ENCODE results near the gene VPS26C. TPM values are rescaled to one million over a fixed set of nuclear protein-coding genes. Genes with fewer than 3 reads are reported as not detected.

Gene VPS26C
- polyA plus RNA-seq, 1 experiment: 45.6 TPM

GRCh38 chr21:37278199-37278598, 11.1 kb upstream of the VPS26C start:
- CTCF ChIA-PET: no interaction called here
- no peak for TF ChIP-seq CTCF (IDR thresholded peaks at IDR 0.05; ENCODE audit: low read depth, low read length)
- DNase-seq (ENCODE audit: low read depth, low spot score): no peak
- no peaks in the 10 kb centered on the region; the same call in 1 of the 2 replicates for H3K9me3 ChIP-seq (ENCODE audit: control insufficient read depth, insufficient read depth, low read length)
- no peak overlapping the region for H3K4me3 ChIP-seq (ENCODE audit: low read depth, low read length)
- H3K27me3 ChIP-seq (ENCODE audit: control insufficient read depth, insufficient read depth, low read length): no peaks in the 10 kb centered on the region
- POLR2A ChIA-PET: no interaction called here
- no peak overlapping the region for H3K27ac ChIP-seq (ENCODE audit: low read depth, low read length)

- H3K27ac ChIP-seq (ENCODE audit: low read depth, low read length): no peak overlapping the region
- POLR2A ChIA-PET: no interaction called here
- no peak for DNase-seq (ENCODE audit: low read depth, low spot score)
- no peak for TF ChIP-seq CTCF (IDR thresholded peaks at IDR 0.05; ENCODE audit: low read depth, low read length)
- H3K9me3 ChIP-seq (ENCODE audit: control insufficient read depth, insufficient read depth, low read length): no peaks in the 10 kb centered on the region
- no peaks in the 10 kb centered on the region for H3K27me3 ChIP-seq (ENCODE audit: control insufficient read depth, insufficient read depth, low read length)
- CTCF ChIA-PET: no interaction called here
- H3K4me3 ChIP-seq (ENCODE audit: low read depth, low read length): no peak overlapping the region
Observed at GRCh38 chr21:37276377-37276776, 9.2 kb upstream of the VPS26C start.

GRCh38 chr21:37273911-37274690, 7.0 kb upstream of the VPS26C start:
- CTCF ChIA-PET: interaction anchor here (0.5 to 0.6 kb wide), 2 partner anchors 71 to 428 kb away, joined by 3 to 4 read pairs; no protein-coding TSS in a partner anchor
- H3K4me3 ChIP-seq (ENCODE audit: low read depth, low read length): no peak overlapping the region
- POLR2A ChIA-PET: no interaction called here

GRCh38 chr21:37273440-37273839, 6.3 kb upstream of the VPS26C start:
- POLR2A ChIA-PET: no interaction called here
- H3K27ac ChIP-seq (ENCODE audit: low read depth, low read length): no peak overlapping the region
- no peaks in the 10 kb centered on the region for H3K27me3 ChIP-seq (ENCODE audit: control insufficient read depth, insufficient read depth, low read length)
- H3K4me3 ChIP-seq (ENCODE audit: low read depth, low read length): no peak overlapping the region
- H3K9me3 ChIP-seq (ENCODE audit: control insufficient read depth, insufficient read depth, low read length): no peaks in the 10 kb centered on the region
- CTCF ChIA-PET: interaction anchor here (0.5 kb wide), 1 partner anchor 70 kb away, joined by 3 read pairs; no protein-coding TSS in a partner anchor
- no peak for TF ChIP-seq CTCF (IDR thresholded peaks at IDR 0.05; ENCODE audit: low read depth, low read length)
- DNase-seq (ENCODE audit: low read depth, low spot score): no peak

More at GRCh38 chr21:37273911-37274690, 7.0 kb upstream of the VPS26C start:
- no peaks in the 10 kb centered on the region for H3K9me3 ChIP-seq (ENCODE audit: control insufficient read depth, insufficient read depth, low read length)
- DNase-seq (ENCODE audit: low read depth, low spot score): no peak
- no peak for TF ChIP-seq CTCF (IDR thresholded peaks at IDR 0.05; ENCODE audit: low read depth, low read length)
- H3K27me3 ChIP-seq (ENCODE audit: control insufficient read depth, insufficient read depth, low read length): no peaks in the 10 kb centered on the region
- no peak overlapping the region for H3K27ac ChIP-seq (ENCODE audit: low read depth, low read length)

GRCh38 chr21:37272897-37273296, 5.8 kb upstream of the VPS26C start:
- Histone ChIP-seq H3K4me3 (ENCODE audit: low read depth, low read length) (no peak overlapping the region), H3K27ac (ENCODE audit: low read depth, low read length) (no peak overlapping the region), H3K9me3 (ENCODE audit: control insufficient read depth, insufficient read depth, low read length) (no peaks in the 10 kb centered on the region), H3K27me3 (ENCODE audit: control insufficient read depth, insufficient read depth, low read length) (no peaks in the 10 kb centered on the region)
- DNase-seq (ENCODE audit: low read depth, low spot score): no peak
- CTCF ChIA-PET: no interaction called here
- POLR2A ChIA-PET: no interaction called here
- no peak for TF ChIP-seq CTCF (IDR thresholded peaks at IDR 0.05; ENCODE audit: low read depth, low read length)

Measured in AG04450 (cell line).